Stimulated activated CD4-positive, alpha-beta T cell treated with anti-CD3 and anti-CD28 coated beads, Interleukin-1b, Interleukin-23, amount 100 ng/mL, for 4 hours (primary cell): ENCODE measurements around the gene P3H4.
A peak's percentile ranks its signal among the peaks of the same experiment; 100 is the strongest.

Experiments
- DNase-seq, 2 donors: peaks; one replicate each; pipeline ENCODE4 v3.0.0-alpha.2; 2020; ENCODE audit warnings: low read depth in 2 of 2

The P3H4 gene

GRCh38 chr17:41821776-41822175 is 10.0 kb upstream of the P3H4 start:
- no peak for DNase-seq

- no peak for DNase-seq
Measured at GRCh38 chr17:41818024-41818423, 6.3 kb upstream of the P3H4 start.

DNA sequence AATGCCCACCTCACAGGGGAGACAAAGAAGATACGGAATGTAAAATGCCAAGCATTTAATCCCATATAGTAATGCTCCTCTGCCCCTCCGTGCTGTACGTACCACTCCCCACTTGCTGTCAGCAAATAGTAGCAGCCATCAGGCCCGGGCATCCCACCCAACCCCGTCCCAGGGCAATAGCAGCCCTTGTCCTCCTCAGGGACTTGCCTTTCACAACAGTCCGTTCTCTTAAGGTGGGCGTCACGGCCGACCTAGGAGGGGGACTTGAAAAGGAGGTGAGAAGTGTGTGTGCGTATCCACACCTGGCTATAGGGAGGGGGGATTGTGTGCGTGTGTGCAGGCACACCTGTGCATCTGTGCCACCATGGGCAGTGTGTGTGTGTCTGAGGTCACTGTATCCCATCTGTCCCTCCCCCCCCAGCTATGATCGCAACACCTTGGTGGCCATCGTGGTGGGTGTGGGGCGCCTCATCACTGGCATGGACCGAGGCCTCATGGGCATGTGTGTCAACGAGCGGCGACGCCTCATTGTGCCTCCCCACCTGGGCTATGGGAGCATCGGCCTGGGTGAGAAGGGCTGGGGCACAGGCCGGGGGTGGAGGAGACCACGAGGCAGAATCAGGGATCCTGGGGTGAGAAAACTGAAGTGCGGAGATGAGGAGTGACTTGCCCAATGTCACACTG is 5.0 kb upstream of the P3H4 start:
- no peak for DNase-seq

DNA sequence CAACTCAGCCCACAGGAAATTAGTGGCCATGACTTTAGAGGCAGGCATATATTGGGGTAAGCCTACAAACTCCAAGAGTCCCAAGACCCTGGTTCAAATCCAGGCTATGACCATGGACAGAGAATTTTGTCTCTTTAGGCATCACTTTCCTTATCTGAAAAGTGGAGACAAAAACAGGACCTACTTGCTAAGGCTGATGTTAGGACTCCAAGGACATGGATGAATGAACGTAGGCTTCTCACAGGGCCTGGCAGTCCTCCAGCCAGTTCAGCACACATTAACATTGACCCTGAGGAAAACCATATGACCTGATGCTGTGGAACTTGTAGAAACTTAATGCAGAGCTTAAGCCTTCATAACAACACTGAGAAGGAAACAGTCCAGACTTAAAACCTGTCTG is 2.4 kb upstream of the P3H4 start:
- DNase-seq = no peak

- no peak for DNase-seq
Measured at GRCh38 chr17:41813699-41814124, 2.0 kb upstream of the P3H4 start.

DNA sequence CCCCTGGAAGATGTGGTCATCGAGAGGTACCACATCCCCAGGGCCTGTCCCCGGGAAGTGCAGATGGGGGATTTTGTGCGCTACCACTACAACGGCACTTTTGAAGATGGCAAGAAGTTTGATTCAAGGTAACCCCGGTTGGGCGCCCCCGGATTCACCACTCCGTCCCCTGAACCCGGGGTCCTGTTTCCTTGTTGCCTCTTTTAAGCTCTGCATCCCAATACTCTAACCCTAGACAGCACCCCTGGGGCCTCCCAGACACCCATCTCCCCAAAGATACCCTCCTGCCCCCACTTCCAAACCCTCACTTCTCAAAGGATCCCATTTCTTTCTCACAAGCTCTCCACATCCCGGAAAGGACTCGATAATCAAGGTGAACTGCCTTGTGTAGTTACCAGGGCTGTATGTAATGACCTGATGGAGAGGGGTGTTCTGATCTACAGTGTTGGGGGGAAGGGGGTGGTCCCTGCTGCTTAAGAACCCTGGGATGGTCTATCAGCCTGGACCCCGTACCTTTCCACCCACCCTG is 1.5 kb upstream of the P3H4 start:
- DNase-seq = no peak

- peak in 1 of 2 donors; percentile 12 for DNase-seq
Measured at GRCh38 chr17:41812381-41813151, 817 bp upstream of the P3H4 start, which contains the start of gene FKBP10. FKBP10 (plus strand) TSS chr17:41813004; CDS start chr17:41813035, 31 bp downstream.

DNA sequence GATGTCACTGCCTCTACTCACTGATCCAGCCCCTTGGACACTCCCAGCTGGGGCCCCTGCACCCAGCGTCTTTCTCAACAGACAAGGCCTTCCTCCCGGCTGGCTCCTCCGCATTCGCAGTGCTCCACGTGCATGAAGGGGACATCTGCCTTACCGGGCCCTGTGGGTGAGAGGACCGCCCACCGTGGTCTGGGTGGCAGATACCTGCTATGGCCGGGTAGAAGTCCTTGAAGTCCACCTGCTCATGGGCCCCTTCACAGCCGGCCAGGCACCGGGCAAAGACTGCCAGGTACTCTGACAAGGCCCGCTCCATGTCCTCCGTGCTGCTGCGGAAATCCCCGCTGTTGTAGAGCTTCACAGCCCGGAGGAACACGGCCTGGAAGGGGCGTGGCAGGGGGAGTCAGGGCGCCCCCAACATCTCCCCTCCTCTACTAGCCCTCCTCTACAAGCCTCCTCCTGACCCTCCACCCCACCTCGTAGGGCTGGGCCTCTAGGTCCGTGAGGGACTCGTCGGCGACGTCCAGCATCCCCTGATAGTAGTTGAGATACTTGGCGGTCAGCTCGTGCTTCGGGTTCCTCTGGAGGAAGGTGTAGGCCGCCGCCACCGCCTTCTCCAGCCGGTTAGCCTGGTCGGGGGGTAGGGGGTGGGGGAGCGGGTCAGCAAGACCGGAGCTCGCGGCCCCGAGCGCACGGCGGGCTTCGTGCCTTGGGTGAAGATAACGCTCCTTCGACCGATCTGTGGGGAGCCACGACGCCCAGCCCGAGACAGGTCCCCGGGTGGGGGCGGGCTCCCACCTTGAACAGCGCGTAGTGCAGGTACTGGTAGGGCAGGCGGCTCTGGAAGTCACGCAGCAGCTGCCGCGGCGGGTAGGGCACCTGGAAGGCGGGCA is 845 bp downstream of the P3H4 start:
- no peak for DNase-seq

DNA sequence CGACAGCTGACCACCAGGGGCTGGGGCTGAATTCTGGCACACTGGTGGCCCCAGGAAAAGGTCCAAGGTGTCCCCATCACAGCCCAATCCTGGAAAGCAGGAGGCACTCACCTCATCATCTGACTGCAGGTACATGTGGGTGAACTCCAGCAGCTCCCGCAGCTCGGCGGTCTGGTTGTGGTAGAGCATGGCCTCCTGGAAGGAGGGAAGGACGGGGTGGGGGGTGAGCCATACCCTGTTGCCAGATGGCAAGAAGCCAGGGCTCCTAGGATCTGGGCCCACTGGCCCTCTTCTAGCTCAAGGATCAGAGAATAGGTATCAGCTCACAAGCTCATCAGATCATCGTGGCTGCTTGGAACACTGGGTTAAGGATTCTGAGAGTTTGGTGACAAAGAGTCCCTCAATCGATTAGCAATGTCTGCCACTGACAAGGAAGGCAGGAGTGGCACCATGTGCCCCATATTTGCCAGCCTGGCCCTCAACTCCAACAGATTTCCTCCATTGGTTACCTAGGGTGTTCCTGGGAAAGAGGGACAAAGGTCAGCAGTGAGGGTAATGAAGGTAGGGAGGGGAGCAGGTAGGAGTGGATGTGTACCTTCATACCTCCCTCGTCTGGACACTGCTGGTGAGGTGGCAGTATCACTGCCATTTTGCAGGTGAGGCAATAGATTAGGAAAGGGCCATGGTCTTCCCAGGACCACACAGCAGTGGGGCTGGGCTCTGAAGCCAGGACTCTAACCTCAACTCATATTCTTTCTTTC is 4.9 kb downstream of the P3H4 start:
- DNase-seq = no peak

DNA sequence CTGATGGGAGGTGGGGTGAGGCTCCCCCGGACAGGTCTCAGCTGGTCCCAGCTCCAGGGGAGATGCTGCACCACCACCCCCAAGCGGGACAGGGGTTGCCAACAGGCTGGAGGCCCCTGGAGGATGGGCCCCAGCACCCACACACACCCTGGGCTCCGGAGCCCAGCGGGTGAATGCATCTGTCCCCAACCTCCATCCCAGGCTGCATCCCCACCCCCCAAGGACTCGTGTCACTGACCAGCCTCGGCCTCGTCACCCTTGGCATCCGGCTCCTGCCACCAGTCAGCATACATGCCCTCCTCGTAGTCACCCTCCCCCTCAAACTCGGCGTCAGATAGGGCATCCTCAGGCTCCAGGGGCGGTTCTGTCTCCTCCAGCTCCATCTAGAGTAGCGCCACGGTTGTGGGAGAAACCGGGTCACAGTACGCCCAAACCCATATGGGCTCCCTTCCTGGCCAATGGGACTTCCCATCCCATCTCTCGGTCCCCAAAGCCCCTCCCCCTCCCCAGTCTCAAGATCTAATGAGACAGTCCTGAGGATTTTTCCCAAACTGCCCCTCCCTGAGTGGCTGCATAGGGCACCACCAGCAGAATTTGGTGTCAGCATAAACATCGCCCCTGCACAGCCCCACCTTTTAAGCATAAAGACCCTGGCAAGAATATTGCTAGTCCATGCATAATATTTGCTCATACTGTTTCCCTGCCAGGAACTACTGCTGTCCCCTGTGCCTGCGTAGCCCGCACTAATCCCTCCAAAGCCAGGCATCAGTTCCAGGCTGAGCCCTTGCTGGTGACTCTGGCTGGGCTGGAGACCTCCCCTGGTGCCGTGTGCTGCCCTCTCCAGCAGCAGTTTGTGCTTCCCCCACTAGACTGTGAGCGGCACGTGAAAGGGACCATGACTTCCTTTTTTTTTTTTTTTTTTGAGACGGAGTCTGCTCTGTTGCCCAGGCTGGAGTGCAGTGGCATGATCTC is 8.4 kb downstream of the P3H4 start:
- DNase-seq = no peak

- DNase-seq = peak; percentile 70 to 72
Measured at GRCh38 chr17:41801374-41802271, 10.1 kb downstream of the P3H4 start.

DNA sequence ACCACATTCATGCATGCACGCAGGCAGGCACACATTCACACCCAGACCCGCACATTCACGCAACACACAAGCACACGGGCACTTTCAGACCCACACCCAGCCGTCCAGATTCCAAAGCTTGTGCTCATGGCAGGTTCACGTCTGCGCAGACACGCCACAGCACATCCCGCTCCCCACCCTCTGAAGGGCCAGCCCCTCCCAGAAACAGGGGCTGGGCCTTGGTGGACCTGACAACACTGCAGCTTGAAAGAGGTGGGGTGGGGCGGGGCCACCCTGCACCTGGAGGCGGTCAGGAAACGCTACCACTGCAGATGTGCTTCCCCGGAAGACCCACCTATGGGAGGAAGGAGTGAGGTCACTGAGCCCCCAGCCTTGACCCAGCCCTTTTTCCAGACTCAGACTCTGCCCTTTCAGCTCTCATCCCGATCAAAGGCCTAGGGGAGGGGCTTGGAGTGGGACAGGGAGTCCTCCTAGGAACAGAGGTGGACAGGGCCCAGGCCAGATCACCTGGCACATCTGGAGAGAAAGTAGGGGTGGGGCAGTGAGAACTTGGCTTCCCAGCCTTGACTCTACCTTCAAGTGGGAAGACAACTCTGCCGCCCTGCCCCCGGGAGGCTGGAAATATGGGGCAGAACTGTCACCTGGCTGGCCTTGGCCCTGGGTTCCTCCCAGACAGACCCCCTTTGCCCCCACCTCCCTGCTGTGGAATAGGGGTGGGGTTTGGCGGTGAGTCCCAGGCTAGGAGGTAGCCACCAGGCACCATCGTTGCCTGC is 11.0 kb downstream of the P3H4 start:
- DNase-seq = no peak

- DNase-seq = no peak
Measured at GRCh38 chr17:41799366-41799765, 12.4 kb downstream of the P3H4 start.

GRCh38 chr17:41797377-41797776 is 14.4 kb downstream of the P3H4 start:
- no peak for DNase-seq

DNA sequence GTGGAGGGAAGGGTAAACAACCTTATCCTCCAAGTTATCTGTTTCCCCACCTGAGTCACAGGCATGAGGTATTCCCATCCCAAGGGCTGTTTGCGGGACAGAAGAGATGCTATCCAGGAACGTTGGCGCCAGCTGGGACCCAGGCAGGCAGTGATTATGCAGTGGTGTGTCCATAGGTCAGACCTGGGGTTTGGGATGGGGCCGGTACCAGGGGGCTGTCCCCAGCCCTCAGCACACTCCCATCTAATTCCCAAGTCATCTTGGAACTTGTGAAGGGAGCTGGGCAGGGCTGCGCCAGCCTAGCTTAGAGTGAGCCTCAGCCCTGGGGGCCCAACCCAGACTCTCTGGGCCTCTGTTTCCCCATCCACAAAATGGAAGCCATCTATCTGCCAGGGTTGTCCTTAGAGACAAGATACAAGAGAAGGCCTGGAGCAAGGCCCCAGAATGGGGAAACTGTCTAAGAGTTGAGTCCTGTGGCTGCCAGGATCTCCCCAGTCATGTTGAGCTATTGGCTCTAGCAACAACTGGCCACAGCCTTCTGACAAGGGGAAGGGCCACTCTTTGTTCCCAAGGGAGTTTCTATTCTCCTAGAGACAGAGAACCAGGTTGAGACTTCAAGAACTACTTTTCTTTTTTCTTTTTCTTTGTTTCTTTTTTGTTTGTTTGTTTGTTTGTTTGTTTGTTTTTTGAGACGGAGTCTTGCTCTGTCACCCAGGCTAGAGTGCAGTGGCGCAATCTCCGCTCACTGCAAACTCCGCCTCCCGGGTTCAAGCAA is 15.4 kb downstream of the P3H4 start:
- no peak for DNase-seq

- no peak for DNase-seq
Measured at GRCh38 chr17:41794540-41794975, 17.2 kb downstream of the P3H4 start.

- no peak for DNase-seq
Measured at GRCh38 chr17:41793784-41794539, 17.8 kb downstream of the P3H4 start.
